Suprapubic skin (tissue), 4 donors: ENCODE measurements around the gene NEBL. TPM values are rescaled to one million over a fixed set of nuclear protein-coding genes. Genes with fewer than 3 reads are reported as not detected.

Source experiments
- DNase-seq, 2 donors: peaks; one replicate each; pipeline ENCODE4 v3.0.0-alpha.2; 2019; ENCODE audit warnings: low spot score in 2 of 2
- H3K27ac ChIP-seq: fragments of 200-600 bp; sonication (generic); one replicate; pipeline ENCODE4 v1.5.1; 2019
- H3K27me3 ChIP-seq: fragments of 200-600 bp; sonication (generic); one replicate; pipeline ENCODE4 v1.5.1; 2019
- H3K36me3 ChIP-seq: fragments of 200-600 bp; sonication (generic); one replicate; pipeline ENCODE4 v1.5.1; 2019
- H3K4me1 ChIP-seq: fragments of 200-600 bp; sonication (generic); one replicate; pipeline ENCODE4 v1.5.1; 2019
- H3K4me3 ChIP-seq: fragments of 200-600 bp; sonication (generic); one replicate; pipeline ENCODE4 v1.5.1; 2019; ENCODE audit warnings: mild to moderate bottlenecking
- H3K9me3 ChIP-seq: fragments of 200-600 bp; sonication (generic); one replicate; pipeline ENCODE4 v1.5.1; 2019
- CTCF ChIP-seq, 2 donors: fragments of 200-600 bp in 1 of 2; fragments of 450-650 bp in 1 of 2; sonication (generic) in 1 of 2; IDR thresholded peaks; one replicate each; pipeline ENCODE4 v1.5.1; 2016 to 2019; ENCODE audit warnings: antibody characterized with exemption in 2 of 2, mild to moderate bottlenecking in 1 of 2, moderate library complexity in 1 of 2
- EP300 ChIP-seq: sonication (generic); formaldehyde crosslinking; IDR thresholded peaks from one replicate; pipeline ENCODE4 v1.6.1; 2017; ENCODE audit warnings: antibody characterized with exemption
- POLR2A ChIP-seq, 2 donors: fragments of 450-650 bp; IDR thresholded peaks; one replicate each; pipeline ENCODE4 v1.6.1; 2017; ENCODE audit warnings: antibody characterized with exemption in 2 of 2, mild to moderate bottlenecking in 2 of 2, moderate library complexity in 2 of 2
- POLR2AphosphoS5 ChIP-seq, 3 donors: sonication (generic); formaldehyde crosslinking; IDR thresholded peaks; one replicate each; pipeline ENCODE4 v1.6.1; 2017; ENCODE audit warnings: antibody characterized with exemption in 3 of 3
- WGBS: methylation state at CpG from one replicate; pipeline ENCODE4 v1.1.5; 2018; 5-methylcytosine and 5-hydroxymethylcytosine counted together
- total RNA-seq, 4 donors: library from RNA; depleted of rRNA; stranded (reverse); fragments of >200 nt; gene quantifications; one replicate each; pipeline ENCODE4 v1.1.0, GENCODE V29; 2016

Gene NEBL
- total RNA-seq, 4 donors from 2014 or later = 49.9 to 86.4 (median 70.5) TPM

GRCh38 chr10:20797290-20797689 is 99.8 kb downstream of the NEBL start:
- DNase-seq = no peak
- H3K9me3 ChIP-seq = no peaks in the 10 kb centered on the region
- no peak for TF ChIP-seq POLR2AphosphoS5 (IDR thresholded peaks at IDR 0.05)
- no peak for TF ChIP-seq POLR2A (IDR thresholded peaks at IDR 0.05)
- TF ChIP-seq EP300 = no peak
- no peak for TF ChIP-seq CTCF (IDR thresholded peaks at IDR 0.05)
- H3K4me3 ChIP-seq = no peak overlapping the region
- no peak overlapping the region for H3K27ac ChIP-seq
- H3K27me3 ChIP-seq = no peaks in the 10 kb centered on the region
- no peaks in the 10 kb centered on the region for H3K36me3 ChIP-seq
- WGBS = 83% methylated on average over 4 of the region's 4 CpGs
- no peaks in the 10 kb centered on the region for H3K4me1 ChIP-seq

DNA sequence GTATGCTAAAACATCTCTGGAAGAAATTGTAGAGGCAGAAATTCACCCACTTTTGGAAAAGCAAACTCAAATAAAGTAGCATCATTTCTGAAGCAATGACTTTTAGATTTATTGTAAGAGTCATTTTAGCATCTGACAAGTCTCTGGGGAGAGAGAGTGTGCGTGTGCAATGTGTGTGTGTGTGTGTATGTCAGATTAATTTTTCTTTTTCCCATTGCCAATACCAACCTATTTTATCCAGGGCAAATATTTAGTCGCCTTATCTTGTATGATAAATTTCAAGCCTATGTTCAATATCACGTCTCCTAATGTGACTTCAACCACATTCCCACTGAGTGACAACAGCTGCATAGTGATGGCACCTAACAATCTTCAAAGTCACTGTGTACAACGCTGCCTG is 101.7 kb downstream of the NEBL start:
- TF ChIP-seq CTCF (IDR thresholded peaks at IDR 0.05) (no peak), POLR2A (IDR thresholded peaks at IDR 0.05) (no peak), POLR2AphosphoS5 (IDR thresholded peaks at IDR 0.05) (no peak), EP300 (no peak)
- no peaks in the 10 kb centered on the region for H3K9me3 ChIP-seq
- 88% methylated on average over 4 of the region's 4 CpGs for WGBS
- no peak overlapping the region for H3K27ac ChIP-seq
- no peaks in the 10 kb centered on the region for H3K4me1 ChIP-seq
- DNase-seq = no peak
- H3K36me3 ChIP-seq = no peaks in the 10 kb centered on the region
- no peaks in the 10 kb centered on the region for H3K27me3 ChIP-seq
- H3K4me3 ChIP-seq = no peak overlapping the region

DNA sequence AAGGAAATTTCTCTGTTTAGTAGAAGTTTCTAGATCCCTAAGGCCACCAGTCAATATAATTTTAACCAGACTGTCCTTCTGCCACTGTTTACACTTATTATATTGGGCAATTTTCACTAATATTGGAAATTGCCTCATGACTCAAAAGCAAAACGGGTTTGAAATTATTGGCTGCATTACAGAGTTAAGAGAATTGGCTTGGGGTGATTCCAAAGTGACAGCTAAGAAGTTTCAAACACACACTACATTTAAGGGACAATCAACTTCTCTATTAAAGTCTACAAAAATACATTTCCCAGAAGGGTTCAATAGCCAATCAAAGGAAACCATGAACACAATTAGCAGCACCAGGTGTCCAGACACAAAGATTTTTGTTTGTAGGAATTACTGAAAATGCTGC is 111.9 kb downstream of the NEBL start:
- H3K9me3 ChIP-seq = no peaks in the 10 kb centered on the region
- H3K36me3 ChIP-seq = no peaks in the 10 kb centered on the region
- no peak overlapping the region for H3K4me3 ChIP-seq
- DNase-seq = no peak
- TF ChIP-seq CTCF (IDR thresholded peaks at IDR 0.05) = no peak
- no peak for TF ChIP-seq POLR2A (IDR thresholded peaks at IDR 0.05)
- no peak for TF ChIP-seq EP300
- no peak for TF ChIP-seq POLR2AphosphoS5 (IDR thresholded peaks at IDR 0.05)
- no peaks in the 10 kb centered on the region for H3K27me3 ChIP-seq
- no peaks in the 10 kb centered on the region for H3K4me1 ChIP-seq
- WGBS = 20% methylated on average over 1 of the region's 1 CpG
- H3K27ac ChIP-seq = no peak overlapping the region

- H3K36me3 ChIP-seq = no peaks in the 10 kb centered on the region
- no peak overlapping the region for H3K4me3 ChIP-seq
- WGBS = 85% methylated on average over 7 of the region's 7 CpGs
- DNase-seq = no peak
- no peaks in the 10 kb centered on the region for H3K27me3 ChIP-seq
- H3K4me1 ChIP-seq = no peaks in the 10 kb centered on the region
- TF ChIP-seq POLR2A (IDR thresholded peaks at IDR 0.05) = no peak
- no peak for TF ChIP-seq EP300
- TF ChIP-seq POLR2AphosphoS5 (IDR thresholded peaks at IDR 0.05) = no peak
- no peak for TF ChIP-seq CTCF (IDR thresholded peaks at IDR 0.05)
- no peaks in the 10 kb centered on the region for H3K9me3 ChIP-seq
- H3K27ac ChIP-seq = no peak overlapping the region
These were observed 118.9 kb downstream of the NEBL start for GRCh38 chr10:20778008-20778757.

GRCh38 chr10:20776384-20777118 is 120.6 kb downstream of the NEBL start:
- Histone ChIP-seq H3K9me3 (no peaks in the 10 kb centered on the region), H3K27me3 (no peaks in the 10 kb centered on the region), H3K27ac (no peak overlapping the region), H3K4me1 (no peaks in the 10 kb centered on the region), H3K36me3 (no peaks in the 10 kb centered on the region), H3K4me3 (no peak overlapping the region)
- WGBS = 53% methylated on average over 5 of the region's 5 CpGs
- DNase-seq = no peak
- no peak for TF ChIP-seq POLR2AphosphoS5 (IDR thresholded peaks at IDR 0.05)
